HK-2 (cell line): Measurements from ENCODE around the gene UQCRC1.

Experiments used
- DNase-seq: peaks from one replicate; pipeline ENCODE4 v3.0.0-alpha.2; 2018; ENCODE audit not compliant: unreplicated experiment

The UQCRC1 gene

DNA sequence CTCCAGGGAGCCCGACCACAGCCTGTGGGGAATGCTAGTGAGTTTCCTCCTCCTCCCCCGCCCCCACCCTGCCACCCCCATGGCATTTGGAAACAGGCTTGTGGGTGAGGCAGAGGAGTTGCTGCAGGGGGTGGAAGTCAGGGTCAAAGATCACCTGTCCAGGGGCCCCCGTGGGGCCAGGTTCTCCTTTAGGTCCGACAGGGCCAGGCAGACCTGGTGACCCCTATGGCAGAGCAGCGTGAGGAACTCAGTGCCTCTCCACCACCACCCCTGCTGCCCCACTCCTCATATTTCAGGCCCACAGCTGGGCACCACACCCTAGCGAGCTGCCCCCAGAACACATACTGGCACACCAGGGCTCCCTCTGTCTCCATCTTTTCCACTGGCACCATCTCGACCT is 36.9 kb downstream of the UQCRC1 start:
- no peak for DNase-seq

GRCh38 chr3:48571938-48572337 is 37.5 kb downstream of the UQCRC1 start:
- no peak for DNase-seq

DNA sequence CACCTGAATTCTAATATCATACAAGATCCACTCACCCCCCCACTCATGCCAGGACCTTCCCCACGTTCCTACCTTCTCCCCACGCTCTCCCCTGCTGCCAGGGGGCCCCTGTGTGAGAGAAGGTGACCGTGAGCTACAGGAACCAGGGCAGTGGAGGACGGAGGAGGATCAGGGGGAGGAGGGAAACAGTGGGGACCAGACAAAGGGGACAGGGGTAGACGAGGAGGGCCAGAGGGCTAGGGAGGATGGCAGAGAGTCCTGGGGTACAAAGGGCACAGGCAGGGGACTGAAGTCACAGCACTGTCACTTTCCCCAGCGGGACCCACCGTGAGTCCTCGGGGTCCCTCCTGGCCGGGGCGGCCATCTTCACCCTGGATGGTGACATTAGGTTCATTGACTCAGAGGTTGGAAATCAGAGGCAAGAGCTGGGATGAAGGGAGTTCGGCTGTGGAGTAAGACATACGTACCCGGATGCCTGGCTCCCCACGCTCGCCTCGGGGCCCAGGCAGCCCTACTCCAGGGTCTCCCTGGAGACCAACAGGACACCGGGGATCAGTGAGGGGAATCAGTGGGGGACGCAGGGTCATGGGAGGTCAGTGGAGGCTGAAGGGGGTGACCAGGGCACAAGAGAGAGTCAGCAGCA is 39.5 kb downstream of the UQCRC1 start:
- DNase-seq: no peak

DNA sequence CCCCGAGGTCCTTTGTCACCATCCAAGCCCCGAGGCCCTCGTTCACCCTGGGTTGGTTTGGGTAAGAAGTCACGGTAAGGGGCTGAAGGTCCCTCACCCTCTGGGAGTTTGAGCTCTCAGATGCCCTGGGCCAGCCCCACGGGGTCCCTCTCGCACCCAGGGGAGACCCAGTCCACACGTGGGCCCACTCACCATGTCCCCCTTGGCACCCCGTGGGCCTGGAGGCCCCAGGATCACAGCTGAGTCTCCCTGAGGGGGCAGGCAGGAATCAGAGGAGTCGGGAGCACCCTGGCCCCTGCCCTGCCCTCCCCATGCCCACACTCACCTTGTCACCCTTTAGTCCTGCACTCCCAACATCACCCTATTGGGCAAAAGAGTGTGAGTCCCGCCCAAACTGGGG is 40.0 kb downstream of the UQCRC1 start:
- DNase-seq: no peak

DNA sequence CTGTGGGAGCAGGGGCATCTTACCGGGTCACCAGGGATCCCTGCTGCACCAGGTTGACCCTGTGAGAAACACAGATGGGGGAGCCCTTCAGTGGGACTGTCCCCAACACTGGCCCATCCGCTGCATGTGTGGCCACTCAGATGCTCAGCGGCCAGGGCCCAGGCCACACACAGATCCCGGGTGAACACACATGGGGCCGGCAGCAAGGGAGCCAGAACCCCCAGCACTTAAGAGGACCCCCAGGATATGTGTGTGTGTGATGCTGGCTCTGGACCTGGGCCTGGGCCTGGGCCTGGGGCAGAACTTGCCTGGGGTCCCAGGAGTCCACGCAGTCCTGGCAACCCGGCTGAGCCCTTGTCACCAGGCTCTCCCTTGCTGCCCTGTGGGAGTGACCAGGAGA is 41.0 kb downstream of the UQCRC1 start:
- DNase-seq: no peak

- DNase-seq: no peak
These were observed 41.9 kb downstream of the UQCRC1 start for GRCh38 chr3:48567500-48567899.

DNA sequence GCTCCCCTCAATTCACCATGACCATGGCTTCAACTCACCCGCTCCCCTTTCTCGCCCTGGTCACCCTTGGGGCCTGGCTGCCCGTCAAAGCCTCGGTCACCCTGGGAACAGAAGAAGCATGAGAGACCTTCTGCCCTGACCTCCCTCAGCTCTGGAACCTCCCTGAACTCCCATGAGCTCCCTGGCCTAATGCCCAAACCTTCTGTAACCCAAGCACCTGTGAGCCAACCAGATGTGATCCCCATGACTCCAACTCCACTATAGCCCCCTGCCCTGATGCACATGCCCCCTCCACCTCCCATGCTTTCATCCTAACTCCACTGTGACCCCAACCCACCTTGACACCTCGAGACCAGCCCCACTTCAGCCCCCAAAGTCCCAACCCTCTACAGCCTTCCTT is 42.4 kb downstream of the UQCRC1 start:
- no peak for DNase-seq

- no peak for DNase-seq
These were observed 43.1 kb downstream of the UQCRC1 start for GRCh38 chr3:48566401-48566760.

DNA sequence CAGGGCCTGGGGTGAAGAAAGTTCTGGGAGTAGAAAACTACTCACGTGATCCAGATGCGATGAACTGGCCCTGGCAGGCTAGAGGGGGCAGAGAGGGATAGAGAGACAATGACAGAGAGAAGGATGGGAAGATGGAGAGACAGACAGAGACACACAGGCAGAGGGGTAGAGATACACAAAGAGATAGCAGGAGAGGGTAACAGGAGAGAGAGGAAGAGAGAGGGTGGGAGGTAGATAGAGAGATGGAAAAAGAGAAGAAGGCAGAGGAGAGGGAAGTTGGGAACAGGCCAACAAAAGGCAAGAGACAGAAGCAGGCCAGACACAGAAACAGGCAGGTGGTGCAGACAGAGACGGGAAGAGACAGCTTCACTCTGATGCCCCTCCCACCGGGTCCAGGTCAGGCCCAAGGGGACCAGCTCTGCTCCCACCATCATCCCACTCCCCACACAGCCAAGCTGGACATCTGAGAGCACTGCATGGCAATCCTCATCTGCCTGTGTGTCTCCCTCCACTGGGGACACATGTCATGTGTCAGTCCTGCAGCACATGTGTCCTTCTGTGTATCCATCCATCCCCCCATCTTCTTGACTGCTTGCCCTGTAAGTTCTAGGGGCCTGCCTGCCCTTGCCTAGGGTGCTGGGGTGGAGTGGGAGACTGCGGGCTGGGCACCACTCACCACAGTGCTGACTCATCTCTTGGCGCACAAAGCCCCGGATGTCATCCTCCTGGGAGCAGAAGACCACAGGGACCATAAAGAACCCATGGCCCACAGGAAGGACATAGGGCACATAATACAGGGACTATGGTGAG is 43.6 kb downstream of the UQCRC1 start:
- DNase-seq: peak; percentile 67

DNA sequence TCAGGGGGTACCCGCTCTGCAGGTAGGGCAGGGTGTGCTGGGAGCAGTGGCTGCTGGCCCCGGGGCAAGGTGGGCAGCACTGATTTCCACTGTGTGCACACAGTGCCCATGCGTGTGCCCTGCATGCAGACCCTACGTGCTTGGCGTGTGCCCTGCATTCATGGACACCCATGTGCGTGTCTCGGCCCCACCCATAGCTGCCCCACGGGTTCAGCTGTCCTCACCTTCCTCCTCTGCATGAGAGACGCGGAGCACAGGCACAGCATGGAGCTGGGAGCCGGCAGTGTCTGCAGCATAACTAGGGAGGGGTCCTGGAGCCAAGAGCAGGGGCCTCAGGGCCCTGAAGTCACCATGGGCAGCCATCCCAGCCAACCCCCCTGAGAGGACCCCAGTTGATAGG is 44.3 kb downstream of the UQCRC1 start:
- DNase-seq: no peak

GRCh38 chr3:48564667-48565066 is 44.8 kb downstream of the UQCRC1 start:
- DNase-seq: no peak

DNA sequence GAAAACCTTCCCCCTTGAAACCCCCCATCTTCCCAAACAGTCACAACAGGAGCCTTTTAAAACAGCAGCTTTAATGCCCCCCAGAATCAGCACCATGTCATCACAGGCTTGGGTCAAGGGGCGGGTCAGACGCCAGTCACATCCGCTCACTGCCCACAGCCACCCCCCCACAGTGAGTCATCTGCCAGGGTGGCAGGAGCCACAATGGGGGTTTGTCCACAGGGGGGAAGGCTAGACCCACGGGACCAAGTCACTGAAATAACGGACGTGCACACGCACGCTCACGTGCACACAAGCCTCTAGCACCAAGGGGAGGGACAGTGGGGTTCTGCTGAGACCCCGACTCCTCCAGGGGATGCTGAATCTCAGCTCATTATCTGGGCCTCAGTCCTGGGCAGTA is 45.4 kb downstream of the UQCRC1 start:
- peak; percentile 80 for DNase-seq

GRCh38 chr3:48563382-48563918 is 46.0 kb downstream of the UQCRC1 start, which contains the start of gene UCN2:
Gene UCN2 (minus strand): TSS chr3:48563781. CDS start chr3:48563124, 657 bp downstream.
- DNase-seq: no peak

- no peak for DNase-seq
These were observed 46.9 kb downstream of the UQCRC1 start for GRCh38 chr3:48562367-48563095.

DNA sequence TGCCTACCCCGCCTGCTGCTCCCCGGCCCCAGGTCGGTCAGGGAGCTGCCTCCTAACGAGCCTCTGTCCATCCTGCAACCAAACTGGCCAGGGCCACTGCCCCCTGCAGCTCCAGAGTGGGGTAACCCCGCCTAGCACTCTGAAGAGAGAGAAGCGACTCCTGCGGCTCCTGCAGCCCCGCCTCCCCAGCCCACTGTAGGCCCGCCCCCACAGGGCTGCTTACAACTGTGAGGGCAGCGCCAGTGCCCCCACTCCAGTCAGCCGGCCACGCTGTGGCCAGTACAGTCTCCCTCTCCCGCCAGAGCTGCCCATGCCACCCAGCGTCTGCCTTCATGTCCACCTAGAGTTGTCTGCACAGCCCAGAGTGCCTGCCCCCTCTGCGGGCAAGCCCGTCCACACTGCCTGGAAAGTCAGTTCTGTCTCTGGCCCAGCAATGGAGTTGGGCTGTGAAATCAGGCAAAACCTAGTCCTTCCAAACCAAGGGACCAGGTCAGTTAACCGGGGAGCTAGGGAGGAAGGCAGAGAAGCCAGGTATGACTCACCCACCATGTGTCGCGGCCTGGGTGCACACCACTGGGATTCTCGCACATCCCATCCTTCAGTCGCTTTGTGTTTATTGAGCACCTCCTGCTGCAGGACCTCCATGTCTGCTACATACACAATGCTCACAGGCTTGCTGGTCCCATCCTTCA is 48.3 kb downstream of the UQCRC1 start:
- peak; percentile 82 for DNase-seq

- peak; percentile 35 for DNase-seq
These were observed 48.8 kb downstream of the UQCRC1 start for GRCh38 chr3:48560648-48561018.

- DNase-seq: no peak
These were observed 50.8 kb downstream of the UQCRC1 start for GRCh38 chr3:48558493-48559134.

DNA sequence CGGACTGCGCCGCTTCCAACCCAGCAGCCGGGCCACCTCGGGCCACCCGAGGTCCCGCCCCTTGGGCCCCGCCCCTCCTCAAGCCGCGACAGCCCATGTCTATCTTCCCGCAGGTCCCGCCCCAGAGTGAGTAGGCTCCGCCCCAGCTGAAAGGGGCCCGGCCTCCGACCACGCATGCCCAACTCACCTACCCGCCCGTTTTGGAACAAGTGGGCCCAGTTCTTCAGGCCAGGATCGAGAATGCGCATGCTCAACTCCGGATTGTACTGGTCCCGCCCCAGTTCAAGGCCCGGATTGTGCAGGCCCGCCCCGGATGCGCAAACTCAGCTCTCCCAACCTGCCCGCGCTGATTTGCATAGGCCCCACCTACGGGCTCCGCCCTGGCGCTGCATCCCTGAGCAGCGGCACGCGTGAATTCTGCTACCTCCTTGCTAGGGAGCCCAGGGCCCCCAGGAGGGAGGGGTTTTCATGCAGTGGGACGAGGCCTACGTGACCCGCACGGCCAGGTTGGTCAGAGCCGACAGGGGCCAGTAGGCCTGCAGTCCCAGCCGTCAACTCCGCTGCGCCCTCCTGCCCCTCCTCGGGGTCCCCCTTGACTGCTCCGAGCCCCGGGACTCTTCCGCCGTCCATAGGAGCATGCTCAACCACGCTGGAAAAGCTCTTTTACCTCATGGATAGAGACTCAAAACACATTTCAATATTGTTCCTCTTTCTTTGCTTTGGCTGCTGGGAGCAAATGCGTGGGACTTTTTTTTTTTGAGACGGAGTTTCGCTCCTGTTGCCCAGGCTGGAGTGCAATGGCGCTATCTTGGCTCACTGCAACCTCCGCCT is 52.4 kb downstream of the UQCRC1 start, which contains the start of gene PFKFB4:
TSS of gene PFKFB4 (minus strand) at position 8 of the 831 bp plus-strand sequence. CDS start 26 bp downstream, outside the sequence.
- DNase-seq: peak; percentile 98

GRCh38 chr3:48555949-48556795 is 53.3 kb downstream of the UQCRC1 start:
- DNase-seq: no peak
